ENCODE measurements around the gene PMM1. TPM values are rescaled to one million over a fixed set of nuclear protein-coding genes. Genes with fewer than 3 reads are reported as not detected.

Gene PMM1
- total RNA-seq, 1 donor from 2014 or later: 18.4 TPM

DNA sequence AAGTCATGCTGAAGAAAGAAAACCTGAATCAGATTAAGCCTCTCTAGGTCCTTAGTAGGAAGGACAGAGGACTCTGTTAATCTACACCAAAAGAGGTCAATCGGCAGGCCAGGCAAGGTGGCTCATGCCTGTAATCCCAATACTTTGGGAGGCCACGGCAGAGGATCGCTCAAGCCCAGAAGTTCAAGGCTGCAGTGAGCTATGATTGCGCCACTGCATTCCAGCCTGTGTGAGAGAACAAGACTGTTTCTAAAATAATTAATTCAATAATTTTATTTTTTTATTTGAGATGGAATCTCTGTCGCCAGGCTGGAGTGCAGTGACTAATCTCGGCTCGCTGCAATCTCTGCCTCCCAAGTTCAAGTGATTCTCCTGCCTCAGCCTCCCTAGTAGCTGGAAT, 35.9 kb upstream of the PMM1 start:
- peaks cover 34% of the 10 kb centered on the region for H3K4me1 ChIP-seq
- H3K36me3 ChIP-seq: peaks cover 83% of the 10 kb centered on the region
- intact Hi-C loops (cut with micrococcal nuclease): no loop called here
- H3K27me3 ChIP-seq (ENCODE audit: low read depth): no peaks in the 10 kb centered on the region
- no peak overlapping the region for H3K27ac ChIP-seq (replicated peaks)
- H3K9me3 ChIP-seq (replicated peaks): no peaks in the 10 kb centered on the region
- TF ChIP-seq, protein P1, sequence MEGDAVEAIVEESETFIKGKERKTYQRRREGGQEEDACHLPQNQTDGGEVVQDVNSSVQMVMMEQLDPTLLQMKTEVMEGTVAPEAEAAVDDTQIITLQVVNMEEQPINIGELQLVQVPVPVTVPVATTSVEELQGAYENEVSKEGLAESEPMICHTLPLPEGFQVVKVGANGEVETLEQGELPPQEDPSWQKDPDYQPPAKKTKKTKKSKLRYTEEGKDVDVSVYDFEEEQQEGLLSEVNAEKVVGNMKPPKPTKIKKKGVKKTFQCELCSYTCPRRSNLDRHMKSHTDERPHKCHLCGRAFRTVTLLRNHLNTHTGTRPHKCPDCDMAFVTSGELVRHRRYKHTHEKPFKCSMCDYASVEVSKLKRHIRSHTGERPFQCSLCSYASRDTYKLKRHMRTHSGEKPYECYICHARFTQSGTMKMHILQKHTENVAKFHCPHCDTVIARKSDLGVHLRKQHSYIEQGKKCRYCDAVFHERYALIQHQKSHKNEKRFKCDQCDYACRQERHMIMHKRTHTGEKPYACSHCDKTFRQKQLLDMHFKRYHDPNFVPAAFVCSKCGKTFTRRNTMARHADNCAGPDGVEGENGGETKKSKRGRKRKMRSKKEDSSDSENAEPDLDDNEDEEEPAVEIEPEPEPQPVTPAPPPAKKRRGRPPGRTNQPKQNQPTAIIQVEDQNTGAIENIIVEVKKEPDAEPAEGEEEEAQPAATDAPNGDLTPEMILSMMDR (IDR thresholded peaks at IDR 0.05; ENCODE audit: borderline replicate concordance): no peak
- no peak for DNase-seq
- no peak overlapping the region for H3K4me3 ChIP-seq

DNA sequence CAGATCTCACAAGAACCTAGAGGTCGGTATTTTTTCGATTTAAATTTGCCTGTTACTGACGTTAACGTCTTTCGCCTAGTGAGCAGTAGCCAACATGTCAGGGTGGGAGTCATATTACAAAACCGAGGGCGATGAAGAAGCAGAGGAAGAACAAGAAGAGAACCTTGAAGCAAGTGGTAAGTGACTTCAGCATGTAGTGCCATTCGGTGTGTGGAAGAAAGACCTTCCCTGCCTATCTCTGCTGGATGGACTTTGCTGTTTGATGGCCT, 32.2 kb upstream of the PMM1 start:
- intact Hi-C loops (cut with micrococcal nuclease): no loop called here
- Histone ChIP-seq H3K36me3 (peaks cover 49% of the 10 kb centered on the region), H3K4me1 (peaks cover 44% of the 10 kb centered on the region), H3K9me3 (replicated peaks) (no peaks in the 10 kb centered on the region), H3K27me3 (ENCODE audit: low read depth) (no peaks in the 10 kb centered on the region), H3K4me3 (peak overlapping the region; percentile 80), H3K27ac (replicated peaks) (peak overlapping the region; percentile 93)
- TF ChIP-seq, protein P1 (IDR thresholded peaks at IDR 0.05; ENCODE audit: borderline replicate concordance): no peak
- DNase-seq: no peak

DNA sequence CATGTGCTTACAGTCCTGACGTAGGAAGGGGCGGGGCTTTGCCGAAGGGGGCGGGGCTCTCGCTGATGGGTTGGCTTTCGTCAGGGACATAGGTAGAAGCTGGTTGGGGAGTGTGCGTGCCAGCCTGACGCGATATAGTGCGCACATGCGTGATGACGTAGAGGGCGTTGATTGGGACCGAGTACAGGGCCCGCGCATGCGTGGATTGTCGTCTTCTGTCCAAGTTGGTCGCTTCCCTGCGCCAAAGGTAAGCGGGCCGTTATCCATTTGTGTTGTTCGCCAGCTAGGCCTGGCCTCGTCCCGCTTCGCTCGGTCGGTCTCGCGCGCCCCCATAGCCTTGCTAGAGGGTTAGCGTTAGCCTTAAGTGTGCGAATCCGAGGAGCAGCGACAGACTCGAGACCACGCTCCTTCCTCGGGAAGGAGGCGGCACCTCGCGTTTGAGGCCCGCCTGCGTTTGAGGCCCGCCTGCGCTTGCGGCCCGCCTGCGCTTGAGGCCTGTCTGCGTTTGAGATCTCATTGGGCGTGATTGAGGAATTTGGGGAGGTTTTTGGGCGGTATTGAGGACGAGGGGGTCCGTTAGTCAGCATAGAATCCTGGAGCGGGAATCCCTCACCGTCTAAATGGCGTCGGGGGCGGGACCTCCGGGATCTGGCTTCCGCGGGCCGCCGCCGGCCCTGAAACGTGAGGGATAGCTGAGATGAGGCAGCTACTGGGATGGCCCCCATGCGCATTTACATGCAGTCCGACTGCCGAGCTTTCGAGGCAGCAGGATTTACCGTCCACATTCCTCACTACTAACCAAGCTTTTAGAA, 31.7 kb upstream of the PMM1 start, which contains the start of gene XRCC6:
Gene XRCC6, plus strand, starts transcription at position 197 of the 812 bp plus-strand sequence. CDS start 710 bp downstream, outside the sequence.
- no peaks in the 10 kb centered on the region for H3K9me3 ChIP-seq (replicated peaks)
- peaks cover 44% of the 10 kb centered on the region for H3K36me3 ChIP-seq
- intact Hi-C loops (cut with micrococcal nuclease): no loop called here
- peak within 1 kb of the TSS; percentile 93 for H3K27ac ChIP-seq (replicated peaks)
- DNase-seq: peak; percentile 100
- TF ChIP-seq, protein P1 (IDR thresholded peaks at IDR 0.05; ENCODE audit: borderline replicate concordance): no peak
- no peaks in the 10 kb centered on the region for H3K27me3 ChIP-seq (ENCODE audit: low read depth)
- H3K4me3 ChIP-seq: peak within 1 kb of the TSS; percentile 80
- H3K4me1 ChIP-seq: peaks cover 44% of the 10 kb centered on the region

DNA sequence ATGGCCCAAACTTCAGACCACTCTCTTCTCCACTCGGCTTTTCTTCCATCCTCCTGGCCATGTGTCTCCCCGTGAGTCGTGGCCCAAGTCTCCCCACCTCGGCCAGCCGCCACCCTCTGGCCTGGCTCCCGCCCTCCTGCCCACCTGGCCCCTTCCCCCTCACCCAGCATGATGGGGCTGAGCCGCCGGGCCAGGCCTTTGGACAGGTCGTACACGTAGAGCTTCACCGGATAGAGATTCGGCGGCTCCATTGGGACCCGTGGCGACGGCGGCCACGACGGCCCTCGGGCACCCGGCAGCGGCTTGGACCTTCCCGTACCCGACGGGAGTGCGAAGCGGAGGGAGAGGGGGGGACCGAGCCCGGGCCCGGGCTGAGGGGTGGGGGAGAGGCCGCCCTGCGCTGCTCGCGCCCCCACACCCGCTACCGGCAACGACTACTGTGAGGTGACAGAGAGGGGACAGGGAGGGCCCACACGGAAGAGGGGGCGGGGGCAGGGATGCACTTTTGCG, 31.0 kb upstream of the PMM1 start, which contains the start of gene DESI1:
Gene DESI1, minus strand, starts transcription at position 455 of the 510 bp plus-strand sequence. Its CDS starts 204 bp downstream, at position 251.
- Histone ChIP-seq H3K9me3 (replicated peaks) (no peaks in the 10 kb centered on the region), H3K27ac (replicated peaks) (peak within 1 kb of the TSS; percentile 93), H3K27me3 (ENCODE audit: low read depth) (no peaks in the 10 kb centered on the region), H3K36me3 (peaks cover 37% of the 10 kb centered on the region), H3K4me1 (peaks cover 44% of the 10 kb centered on the region), H3K4me3 (peak within 1 kb of the TSS; percentile 80)
- intact Hi-C loops (cut with micrococcal nuclease): no loop called here
- DNase-seq: no peak
- TF ChIP-seq, protein P1 (IDR thresholded peaks at IDR 0.05; ENCODE audit: borderline replicate concordance): no peak

DNA sequence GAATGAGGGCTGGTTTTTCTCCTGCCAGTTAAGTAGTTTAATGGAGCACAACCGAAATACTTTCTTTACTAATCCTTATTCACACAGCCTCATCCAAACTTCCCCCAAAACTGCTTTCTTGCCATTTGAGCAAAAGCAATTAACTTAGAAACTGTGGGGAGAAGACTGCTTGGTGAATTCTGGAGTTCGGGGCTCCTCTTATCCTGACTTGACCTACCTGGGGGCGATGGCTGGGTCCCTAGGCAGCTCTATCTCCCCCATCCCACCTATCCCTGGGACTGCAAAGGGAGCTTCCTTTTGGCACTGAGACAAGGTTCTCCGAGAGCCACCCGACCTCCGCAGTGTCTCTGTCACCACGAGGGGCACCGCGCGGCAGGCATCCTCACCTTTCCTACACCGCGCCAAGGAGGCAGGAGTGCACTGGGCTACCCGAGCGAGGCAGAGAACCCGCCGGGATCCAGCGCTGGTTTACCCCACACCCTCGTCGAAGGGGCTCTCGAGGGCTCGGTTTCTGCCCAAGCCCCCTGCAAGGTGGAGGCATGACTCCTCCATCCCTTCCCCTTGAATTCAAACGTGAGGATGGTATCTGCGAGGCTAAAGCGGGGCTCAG, 30.4 kb upstream of the PMM1 start:
- Histone ChIP-seq H3K4me1 (peaks cover 44% of the 10 kb centered on the region), H3K4me3 (peak overlapping the region; percentile 80), H3K27me3 (ENCODE audit: low read depth) (no peaks in the 10 kb centered on the region), H3K27ac (replicated peaks) (peak overlapping the region; percentile 93), H3K36me3 (peaks cover 31% of the 10 kb centered on the region), H3K9me3 (replicated peaks) (no peaks in the 10 kb centered on the region)
- DNase-seq: peak; percentile 36
- TF ChIP-seq, protein P1 (IDR thresholded peaks at IDR 0.05; ENCODE audit: borderline replicate concordance): no peak
- intact Hi-C loops (cut with micrococcal nuclease): no loop called here
